Esophagus squamous epithelium (tissue), 4 donors: Measurements from ENCODE around the gene RIMOC1.
A peak's percentile ranks its signal among the peaks of the same experiment; 100 is the strongest.

Source experiments
- CTCF ChIP-seq, 6 experiments: fragments of 450-650 bp in 4 of 6; fragments of 200-600 bp in 2 of 6; sonication (generic) in 2 of 6; IDR thresholded peaks; one replicate each; pipeline ENCODE4 v1.5.1; 2016 to 2019; ENCODE audit warnings: antibody characterized with exemption in 6 of 6, mild to moderate bottlenecking in 4 of 6, moderate library complexity in 4 of 6
- POLR2A ChIP-seq, 4 donors: fragments of 450-650 bp; IDR thresholded peaks; one replicate each; pipeline ENCODE4 v1.6.1; 2017; ENCODE audit warnings: antibody characterized with exemption in 4 of 4, mild to moderate bottlenecking in 4 of 4, moderate library complexity in 3 of 4

- peak; percentile 49 to 76 (median 65) for TF ChIP-seq CTCF (IDR thresholded peaks at IDR 0.05)
- TF ChIP-seq POLR2A (IDR thresholded peaks at IDR 0.05): no peak
Measured at GRCh38 chr5:41856644-41857491, 47.3 kb upstream of the RIMOC1 start.
